HL-60 (cell line): ENCODE results near the gene GNB1.

ENCODE experiments used
- POLR2AphosphoS5 ChIP-seq: IDR thresholded peaks from 2 replicates; pipeline ENCODE4 v1.6.1; 2012; ENCODE audit warnings: low read depth
- TF ChIP-seq, protein P1 (sequence below): IDR thresholded peaks from 2 replicates; pipeline ENCODE4 v1.6.1; 2012; ENCODE audit warnings: low read depth; ENCODE audit not compliant: insufficient replicate concordance
- TF ChIP-seq, protein P2 (sequence below): IDR thresholded peaks from one replicate; pipeline ENCODE4 v1.5.1; 2011; ENCODE audit warnings: low read length, control low read depth, inconsistent platforms; ENCODE audit not compliant: insufficient read depth

GRCh38 chr1:1836119-1836518 is 54.8 kb downstream of the GNB1 start:
- TF ChIP-seq, protein P1, sequence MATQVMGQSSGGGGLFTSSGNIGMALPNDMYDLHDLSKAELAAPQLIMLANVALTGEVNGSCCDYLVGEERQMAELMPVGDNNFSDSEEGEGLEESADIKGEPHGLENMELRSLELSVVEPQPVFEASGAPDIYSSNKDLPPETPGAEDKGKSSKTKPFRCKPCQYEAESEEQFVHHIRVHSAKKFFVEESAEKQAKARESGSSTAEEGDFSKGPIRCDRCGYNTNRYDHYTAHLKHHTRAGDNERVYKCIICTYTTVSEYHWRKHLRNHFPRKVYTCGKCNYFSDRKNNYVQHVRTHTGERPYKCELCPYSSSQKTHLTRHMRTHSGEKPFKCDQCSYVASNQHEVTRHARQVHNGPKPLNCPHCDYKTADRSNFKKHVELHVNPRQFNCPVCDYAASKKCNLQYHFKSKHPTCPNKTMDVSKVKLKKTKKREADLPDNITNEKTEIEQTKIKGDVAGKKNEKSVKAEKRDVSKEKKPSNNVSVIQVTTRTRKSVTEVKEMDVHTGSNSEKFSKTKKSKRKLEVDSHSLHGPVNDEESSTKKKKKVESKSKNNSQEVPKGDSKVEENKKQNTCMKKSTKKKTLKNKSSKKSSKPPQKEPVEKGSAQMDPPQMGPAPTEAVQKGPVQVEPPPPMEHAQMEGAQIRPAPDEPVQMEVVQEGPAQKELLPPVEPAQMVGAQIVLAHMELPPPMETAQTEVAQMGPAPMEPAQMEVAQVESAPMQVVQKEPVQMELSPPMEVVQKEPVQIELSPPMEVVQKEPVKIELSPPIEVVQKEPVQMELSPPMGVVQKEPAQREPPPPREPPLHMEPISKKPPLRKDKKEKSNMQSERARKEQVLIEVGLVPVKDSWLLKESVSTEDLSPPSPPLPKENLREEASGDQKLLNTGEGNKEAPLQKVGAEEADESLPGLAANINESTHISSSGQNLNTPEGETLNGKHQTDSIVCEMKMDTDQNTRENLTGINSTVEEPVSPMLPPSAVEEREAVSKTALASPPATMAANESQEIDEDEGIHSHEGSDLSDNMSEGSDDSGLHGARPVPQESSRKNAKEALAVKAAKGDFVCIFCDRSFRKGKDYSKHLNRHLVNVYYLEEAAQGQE, result no peak
- TF ChIP-seq, protein P2, sequence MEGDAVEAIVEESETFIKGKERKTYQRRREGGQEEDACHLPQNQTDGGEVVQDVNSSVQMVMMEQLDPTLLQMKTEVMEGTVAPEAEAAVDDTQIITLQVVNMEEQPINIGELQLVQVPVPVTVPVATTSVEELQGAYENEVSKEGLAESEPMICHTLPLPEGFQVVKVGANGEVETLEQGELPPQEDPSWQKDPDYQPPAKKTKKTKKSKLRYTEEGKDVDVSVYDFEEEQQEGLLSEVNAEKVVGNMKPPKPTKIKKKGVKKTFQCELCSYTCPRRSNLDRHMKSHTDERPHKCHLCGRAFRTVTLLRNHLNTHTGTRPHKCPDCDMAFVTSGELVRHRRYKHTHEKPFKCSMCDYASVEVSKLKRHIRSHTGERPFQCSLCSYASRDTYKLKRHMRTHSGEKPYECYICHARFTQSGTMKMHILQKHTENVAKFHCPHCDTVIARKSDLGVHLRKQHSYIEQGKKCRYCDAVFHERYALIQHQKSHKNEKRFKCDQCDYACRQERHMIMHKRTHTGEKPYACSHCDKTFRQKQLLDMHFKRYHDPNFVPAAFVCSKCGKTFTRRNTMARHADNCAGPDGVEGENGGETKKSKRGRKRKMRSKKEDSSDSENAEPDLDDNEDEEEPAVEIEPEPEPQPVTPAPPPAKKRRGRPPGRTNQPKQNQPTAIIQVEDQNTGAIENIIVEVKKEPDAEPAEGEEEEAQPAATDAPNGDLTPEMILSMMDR, result no peak
- TF ChIP-seq POLR2AphosphoS5, result no peak
